NCI-H460 (cell line): ENCODE data around the gene CGN. TPM values are rescaled to one million over a fixed set of nuclear protein-coding genes. Genes with fewer than 3 reads are reported as not detected.
A peak's percentile ranks its signal among the peaks of the same experiment; 100 is the strongest.
"Not testable (repeated sequence)": the region's sequence is repeated elsewhere in the genome, so short reads cannot be mapped to it uniquely, and the experiment has no call there.

Experiments
- DNase-seq: peaks from one replicate; pipeline ENCODE4 v3.0.0-alpha.2; 2016; ENCODE audit warnings: low read depth; ENCODE audit errors: extremely low read depth
- total RNA-seq: library from RNA; depleted of rRNA; stranded (reverse); fragments of >200 nt; shearing (Covaris generic); gene quantifications from 2 replicates; pipeline ENCODE4 v1.2.3, GENCODE V29; 2014

CGN gene
- total RNA-seq, 1 experiment from 2014 or later = 0.02 TPM

DNA sequence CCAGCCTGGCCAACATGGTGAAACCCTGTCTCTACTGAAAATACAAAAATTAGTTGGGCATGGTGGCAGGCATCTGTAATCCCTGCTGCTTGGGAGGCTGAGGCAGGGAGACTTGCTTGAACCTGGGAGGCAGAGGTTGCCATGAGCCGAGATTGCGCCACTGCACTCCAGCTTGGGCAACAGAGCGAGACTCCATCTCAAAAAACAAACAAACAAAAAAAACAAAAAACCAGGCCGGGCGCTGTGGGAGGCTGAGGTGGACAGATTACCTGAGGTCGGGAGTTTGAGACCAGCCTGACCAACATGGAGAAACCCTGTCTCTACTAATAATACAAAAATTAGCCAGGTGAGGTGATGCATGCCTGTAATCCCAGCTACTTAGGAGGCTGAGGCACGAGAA is 11.2 kb downstream of the CGN start:
- DNase-seq = not testable (repeated sequence)

DNA sequence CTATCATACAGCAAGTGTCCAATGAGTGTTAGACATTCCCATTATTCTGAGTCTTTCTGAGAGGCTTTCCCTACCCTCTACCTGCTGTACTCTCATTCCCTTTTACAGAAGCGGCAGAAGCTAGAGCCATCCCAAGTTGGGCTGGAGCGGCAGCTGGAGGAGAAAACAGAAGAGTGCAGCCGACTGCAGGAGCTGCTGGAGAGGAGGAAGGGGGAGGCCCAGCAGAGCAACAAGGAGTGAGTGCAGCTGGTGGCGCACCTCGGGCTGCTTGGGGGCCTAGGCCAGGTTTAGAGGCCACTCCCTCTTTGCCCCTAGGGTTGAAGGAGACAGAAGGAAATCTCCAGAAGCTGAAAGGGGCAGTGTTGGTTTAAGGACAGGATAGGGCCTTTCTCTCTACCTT is 12.1 kb downstream of the CGN start:
- no peak for DNase-seq

DNA sequence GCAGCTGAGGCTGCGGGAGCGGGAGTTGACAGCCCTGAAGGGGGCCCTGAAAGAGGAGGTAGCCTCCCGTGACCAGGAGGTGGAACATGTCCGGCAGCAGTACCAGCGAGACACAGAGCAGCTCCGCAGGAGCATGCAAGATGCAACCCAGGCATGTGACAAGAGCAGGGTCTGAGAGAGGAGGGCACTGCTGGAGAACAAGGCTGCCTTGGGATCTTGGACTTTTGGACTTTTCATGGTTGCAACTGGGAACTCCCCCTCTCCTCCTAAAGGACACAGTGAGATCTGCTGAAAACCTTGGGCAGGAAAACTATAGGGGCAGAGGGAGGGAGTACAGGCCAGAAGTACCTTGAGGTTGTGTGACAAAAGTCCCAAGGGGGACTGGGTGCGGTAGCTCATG is 13.5 kb downstream of the CGN start:
- no peak for DNase-seq

DNA sequence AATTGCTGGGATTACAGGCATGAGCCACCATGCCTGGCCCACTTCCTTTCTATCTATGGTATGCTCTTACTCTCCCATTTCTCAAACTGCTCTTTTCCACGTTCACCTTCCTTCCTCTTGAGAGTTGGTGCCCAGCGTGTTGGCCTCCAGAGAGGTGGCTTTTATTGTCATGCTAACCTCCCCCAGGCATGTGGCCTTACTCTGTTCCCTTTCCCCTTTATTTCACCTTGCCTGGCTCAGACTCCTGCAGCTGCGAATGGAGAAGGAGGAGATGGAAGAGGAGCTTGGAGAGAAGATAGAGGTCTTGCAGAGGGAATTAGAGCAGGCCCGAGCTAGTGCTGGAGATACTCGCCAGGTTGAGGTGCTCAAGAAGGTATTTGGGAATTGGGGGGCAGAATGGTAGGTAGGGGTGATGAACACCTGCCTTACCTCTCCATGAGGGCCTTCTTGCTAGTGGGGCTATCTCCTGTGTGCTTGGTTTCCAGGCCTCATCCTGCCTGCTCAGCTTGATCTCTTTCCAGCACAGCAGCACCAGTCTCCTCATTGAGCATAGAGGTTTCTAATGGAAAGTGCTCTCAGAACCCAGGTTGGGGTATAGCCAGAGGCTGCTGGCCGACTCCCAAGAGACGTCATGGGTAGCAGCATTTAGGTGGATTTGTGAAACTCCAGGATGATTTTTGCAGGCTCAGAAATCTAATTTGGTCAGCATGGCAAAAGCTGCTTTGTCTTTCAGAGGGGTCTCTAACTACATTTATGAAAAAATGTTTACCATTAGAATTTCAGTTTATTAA is 15.7 kb downstream of the CGN start:
- DNase-seq = no peak

DNA sequence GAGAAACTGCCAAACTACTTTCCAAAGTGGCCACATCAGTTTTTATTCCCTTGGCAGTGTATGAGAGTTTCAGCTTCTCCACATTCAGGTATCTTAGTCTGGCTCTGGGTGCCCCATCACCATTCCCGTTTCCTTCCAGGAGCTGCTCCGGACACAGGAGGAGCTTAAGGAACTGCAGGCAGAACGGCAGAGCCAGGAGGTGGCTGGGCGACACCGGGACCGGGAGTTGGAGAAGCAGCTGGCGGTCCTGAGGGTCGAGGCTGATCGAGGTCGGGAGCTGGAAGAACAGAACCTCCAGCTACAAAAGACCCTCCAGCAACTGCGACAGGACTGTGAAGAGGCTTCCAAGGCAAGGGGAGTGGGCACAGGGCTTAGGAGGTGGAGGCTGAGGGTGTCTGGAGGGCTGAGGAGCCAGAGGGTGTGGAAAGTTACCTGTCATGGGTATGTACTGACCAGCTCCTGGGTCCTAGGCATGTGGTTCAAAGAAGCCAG is 18.1 kb downstream of the CGN start:
- DNase-seq = no peak

DNA sequence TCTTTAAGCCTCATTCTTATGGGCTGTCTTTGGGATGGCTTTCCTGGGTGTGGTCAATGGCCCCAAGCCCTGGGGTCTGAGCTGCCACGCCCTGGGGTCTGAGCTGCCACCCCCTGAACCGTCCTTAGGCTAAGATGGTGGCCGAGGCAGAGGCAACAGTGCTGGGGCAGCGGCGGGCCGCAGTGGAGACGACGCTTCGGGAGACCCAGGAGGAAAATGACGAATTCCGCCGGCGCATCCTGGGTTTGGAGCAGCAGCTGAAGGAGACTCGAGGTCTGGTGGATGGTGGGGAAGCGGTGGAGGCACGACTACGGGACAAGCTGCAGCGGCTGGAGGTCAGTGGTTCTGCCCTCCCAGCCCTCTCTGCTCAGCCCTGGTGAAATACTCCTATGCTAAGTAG is 18.6 kb downstream of the CGN start:
- DNase-seq = no peak

DNA sequence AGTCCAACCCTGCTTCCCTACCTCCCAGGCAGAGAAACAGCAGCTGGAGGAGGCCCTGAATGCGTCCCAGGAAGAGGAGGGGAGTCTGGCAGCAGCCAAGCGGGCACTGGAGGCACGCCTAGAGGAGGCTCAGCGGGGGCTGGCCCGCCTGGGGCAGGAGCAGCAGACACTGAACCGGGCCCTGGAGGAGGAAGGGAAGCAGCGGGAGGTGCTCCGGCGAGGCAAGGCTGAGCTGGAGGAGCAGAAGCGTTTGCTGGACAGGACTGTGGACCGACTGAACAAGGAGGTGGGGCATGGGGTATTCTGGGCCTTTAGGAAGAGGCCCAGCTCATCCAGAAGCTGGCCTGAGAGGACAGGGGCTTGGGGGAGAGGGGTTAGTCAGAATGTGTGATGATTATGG is 19.3 kb downstream of the CGN start:
- DNase-seq = no peak

DNA sequence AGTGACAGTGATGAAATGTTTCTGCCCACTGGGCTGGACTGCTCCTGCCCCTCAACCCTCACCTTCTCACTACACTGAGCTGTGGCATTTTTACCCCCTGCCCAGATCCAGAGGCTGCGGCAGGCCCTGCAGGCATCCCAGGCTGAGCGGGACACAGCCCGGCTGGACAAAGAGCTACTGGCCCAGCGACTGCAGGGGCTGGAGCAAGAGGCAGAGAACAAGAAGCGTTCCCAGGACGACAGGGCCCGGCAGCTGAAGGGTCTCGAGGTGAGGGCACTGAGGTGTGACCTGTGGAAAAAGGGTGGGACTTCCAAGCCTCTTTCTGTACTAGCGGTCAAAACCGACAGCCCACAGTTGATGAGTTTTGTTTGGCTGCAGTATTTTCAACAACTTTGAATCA is 22.7 kb downstream of the CGN start:
- no peak for DNase-seq

DNA sequence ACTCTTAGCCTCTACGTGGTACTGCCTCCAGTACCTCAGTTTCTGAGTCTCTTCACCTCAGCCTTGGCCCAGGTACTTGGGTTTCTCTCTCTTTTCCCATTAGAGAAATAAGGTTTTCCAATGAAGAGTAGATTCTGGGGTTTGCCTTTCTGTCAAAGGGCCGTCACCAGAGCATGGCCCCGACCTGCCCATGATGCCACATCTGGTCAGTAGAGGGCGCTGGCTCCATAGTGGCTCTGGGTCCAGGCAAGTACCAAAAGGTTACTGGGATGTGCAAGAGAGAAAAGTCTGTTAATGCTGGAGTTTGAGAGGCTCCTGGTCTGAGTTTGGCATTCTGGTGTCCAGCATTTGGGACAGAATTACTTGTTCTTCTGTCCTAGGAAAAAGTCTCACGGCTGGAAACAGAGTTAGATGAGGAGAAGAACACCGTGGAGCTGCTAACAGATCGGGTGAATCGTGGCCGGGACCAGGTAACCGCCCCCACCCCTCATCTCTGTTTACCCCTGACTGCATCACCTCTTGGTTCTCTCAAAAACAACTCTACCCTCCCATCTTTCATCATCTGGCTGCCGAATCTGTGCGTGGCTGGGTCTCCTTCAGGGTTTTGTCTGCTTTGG is 23.6 kb downstream of the CGN start:
- peak; percentile 78 for DNase-seq

DNA sequence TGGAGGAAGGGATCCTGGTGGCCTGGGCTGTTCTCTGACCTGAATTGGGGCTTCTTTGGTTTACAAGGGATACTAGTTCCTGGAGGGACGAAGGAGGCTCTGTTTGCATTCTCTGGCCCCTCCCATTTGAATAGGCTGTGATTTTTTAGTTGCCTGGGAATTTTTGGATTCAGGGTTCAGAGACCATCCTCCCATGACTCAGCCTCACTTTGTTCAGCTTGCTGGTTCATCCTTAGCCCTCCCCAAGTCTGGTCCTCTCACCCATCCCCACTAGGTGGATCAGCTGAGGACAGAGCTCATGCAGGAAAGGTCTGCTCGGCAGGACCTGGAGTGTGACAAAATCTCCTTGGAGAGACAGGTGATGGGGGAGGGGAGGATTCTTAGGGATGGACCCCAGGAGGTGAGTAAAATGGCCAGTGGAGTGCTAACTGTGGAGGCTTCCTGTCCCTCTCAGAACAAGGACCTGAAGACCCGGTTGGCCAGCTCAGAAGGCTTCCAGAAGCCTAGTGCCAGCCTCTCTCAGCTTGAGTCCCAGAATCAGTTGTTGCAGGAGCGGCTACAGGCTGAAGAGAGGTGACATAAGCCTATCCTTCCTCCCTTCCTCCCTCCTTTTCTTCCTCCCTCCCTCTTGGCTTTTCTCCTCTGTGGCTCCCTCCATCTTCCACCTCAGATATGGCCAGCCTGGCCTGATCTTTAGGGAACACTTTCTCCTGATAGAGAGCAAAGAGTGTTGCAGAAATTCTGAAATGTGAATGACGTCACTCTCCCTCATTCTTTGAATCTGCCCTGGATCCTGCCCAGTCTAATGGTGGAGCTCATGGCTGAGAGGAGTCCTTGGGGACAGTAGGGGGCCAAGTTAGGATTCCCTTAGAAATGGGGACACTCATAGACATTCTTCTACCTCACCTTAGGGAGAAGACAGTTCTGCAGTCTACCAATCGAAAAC is 24.4 kb downstream of the CGN start:
- DNase-seq = no peak

DNA sequence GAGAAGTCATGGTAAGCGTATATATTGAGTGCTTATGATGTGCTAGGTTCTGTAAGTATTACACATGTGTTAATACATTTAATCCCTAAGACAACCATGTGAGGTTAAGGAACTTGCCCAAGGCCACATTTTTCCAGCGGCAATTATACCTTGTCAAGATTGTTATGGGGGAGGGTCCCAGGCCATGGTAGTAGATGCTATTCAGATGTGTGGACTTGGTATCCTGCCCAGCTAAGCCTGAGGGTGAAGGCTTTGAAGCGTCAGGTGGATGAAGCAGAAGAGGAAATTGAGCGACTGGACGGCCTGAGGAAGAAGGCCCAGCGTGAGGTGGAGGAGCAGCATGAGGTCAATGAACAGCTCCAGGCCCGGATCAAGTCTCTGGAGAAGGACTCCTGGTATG is 25.3 kb downstream of the CGN start:
- no peak for DNase-seq

DNA sequence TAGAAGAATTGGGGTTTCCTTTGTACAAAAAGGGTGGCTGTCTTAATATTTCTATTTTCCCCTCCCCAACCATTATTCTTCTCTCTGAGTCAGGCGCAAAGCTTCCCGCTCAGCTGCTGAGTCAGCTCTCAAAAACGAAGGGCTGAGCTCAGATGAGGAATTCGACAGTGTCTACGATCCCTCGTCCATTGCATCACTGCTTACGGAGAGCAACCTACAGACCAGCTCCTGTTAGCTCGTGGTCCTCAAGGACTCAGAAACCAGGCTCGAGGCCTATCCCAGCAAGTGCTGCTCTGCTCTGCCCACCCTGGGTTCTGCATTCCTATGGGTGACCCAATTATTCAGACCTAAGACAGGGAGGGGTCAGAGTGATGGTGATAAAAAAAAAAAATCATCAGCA is 25.9 kb downstream of the CGN start:
- peak; percentile 41 for DNase-seq

DNA sequence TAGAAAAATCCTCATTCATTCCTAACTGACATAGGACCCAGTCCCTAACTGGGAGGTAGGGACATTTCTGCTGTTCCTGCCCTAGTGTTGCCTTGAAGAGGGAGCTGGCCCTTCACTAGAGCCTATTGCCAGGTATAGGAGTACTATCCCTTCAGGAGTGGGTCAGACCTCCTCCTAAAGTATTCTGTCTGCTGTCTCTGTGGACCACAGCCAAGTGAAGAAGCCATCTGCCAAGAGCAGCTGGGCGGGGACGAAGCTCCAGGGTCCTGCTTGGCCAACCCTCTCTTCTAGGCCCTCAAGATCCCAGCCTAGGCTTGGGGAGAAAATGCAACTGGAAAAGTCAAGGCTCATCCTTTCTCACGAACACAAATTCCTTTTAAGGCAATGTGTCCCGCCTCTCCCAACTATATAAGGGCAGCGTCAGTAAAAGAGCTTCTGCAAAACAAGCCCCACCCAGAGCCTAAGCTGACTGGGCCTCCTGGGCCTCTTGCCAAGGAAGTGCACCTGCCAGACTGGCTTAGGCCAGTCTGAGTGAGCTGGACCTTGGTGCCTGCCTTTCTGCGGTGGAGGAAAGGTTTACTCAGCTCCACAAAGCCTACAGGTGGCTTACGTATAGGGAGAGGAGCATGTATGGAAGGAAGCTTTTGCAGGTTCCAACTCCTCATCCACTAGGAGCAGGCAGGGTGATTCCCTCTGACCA is 28.3 kb downstream of the CGN start:
- DNase-seq = peak; percentile 45

DNA sequence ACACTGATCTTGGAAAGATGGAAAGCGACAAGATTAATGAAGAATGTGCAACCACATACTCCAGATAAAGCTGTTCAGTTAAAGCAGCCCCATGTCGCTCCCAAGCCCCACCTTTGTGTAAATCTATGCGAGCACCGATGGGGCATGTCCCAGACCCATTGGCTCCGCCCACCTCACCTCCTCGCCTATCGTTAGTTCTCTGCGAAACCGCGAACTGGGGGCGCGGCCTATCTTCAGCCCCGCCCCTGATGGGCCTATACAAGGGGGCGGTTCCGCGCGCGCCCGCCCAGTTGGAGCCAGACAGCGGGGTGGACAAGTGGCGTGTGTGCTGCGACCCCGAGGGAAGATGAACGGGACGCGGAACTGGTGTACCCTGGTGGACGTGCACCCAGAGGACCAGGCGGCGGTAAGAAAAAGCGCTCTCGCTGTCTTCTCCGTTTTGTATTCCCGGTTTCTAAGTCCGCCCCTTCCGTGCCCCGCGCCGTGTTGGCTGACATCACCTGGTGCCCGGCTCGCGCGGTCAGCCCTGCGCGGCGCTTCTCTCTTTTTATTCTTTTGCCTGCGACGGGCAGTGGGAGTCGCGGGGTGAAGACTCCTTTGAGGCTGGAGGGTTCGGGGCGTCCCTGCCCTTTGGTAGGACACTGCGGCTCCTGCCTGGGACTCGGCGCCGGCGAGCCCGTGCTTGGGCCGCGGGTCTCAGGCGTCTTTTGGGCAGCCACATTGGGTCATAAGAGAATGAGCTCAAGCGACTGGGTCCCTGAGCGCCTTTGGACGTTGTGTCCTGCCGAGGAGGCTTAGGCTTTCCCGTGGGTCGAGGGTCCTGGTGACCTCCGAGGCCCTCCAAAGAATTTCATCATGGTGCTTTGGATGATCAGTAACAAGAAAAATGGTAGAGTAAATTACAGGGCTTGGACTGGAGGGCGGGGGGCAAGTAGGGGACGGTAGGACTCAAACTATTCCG is 29.1 kb downstream of the CGN start, which contains the start of gene TUFT1:
Gene TUFT1, plus strand, starts transcription at position 289 of the 961 bp plus-strand sequence. Its CDS starts 58 bp downstream, at position 347.
- DNase-seq = peak; percentile 94

DNA sequence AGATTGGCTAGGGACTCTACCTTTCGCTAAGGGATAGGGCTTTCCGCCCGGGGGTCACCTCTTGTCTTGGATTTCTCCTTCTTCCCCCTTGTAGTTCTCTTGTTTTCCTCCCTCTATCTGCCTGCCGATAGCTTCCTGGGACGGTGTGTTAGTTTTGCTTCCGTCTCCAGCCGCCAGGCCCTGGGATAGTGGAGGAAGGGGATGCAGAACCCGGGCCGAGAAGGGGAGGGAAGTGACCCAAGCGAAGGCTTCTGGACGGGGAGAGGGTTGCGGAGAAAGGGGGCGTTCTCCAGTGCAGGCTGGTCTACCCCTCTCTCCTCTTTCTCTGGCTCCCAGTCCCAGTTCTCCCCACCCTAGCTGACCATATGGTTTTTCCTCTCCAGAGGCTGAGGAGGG is 29.8 kb downstream of the CGN start:
- DNase-seq = no peak

DNA sequence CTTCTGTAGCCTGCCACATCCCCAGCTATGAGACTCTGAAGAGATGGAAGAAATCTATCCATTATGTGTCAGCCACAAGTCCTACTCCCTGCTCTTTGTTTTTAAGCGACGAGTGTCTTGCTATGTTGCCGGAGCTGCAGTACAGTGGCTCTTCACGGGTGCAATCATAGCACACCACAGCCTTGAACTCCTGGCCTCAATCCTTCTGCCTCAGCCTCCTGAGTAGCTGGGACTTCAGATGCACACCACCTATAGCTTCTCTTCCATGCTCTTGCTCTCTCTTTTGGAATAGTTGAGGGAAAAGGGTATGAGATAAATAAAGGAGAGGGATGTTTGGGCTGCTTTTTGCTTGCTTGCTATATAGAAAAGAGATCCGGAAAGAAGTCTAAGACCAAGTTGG is 30.6 kb downstream of the CGN start:
- DNase-seq = no peak

DNA sequence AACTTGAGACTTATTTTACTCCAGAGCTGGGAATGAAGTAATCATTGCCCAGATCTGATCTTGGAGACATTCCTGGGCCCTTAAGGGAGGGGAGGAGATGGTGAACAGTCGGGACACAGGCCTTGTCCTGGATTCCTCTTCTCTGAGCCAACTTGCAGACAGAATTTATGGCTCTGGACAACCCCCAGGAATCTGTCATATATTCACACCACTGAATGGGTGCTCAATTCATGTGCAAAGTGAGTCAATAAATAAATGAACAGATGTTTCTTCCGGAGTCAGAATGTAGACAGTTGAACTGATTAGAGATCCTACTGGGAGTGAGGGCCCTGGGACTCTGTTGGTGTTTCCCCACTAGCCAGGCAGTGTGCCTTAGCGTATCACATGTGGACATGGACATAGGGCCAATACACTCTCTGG is 31.5 kb downstream of the CGN start:
- DNase-seq = no peak

DNA sequence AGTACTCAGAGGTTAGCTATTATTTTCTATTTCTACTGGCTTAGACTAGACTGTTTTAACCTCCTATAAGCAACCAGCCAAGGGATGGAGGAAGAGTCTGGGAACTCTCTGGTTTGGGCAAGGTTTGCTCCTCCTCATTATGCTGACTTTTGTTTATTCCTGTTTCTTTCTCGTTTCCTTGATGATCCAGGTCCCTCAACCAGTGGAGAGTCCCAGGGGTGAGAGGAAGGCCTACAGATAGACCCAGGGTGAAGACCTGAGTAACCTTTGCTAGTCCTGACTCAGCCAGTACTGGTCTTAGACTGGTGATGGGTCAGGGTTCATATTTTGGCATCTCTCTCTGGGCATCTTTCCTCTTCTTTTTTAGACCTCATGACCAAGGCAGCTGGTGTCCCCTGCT is 34.4 kb downstream of the CGN start:
- no peak for DNase-seq
